Femur (tissue), 1 donor: ENCODE data around the gene MS4A4E.
"Not testable (repeated sequence)": the region's sequence is repeated elsewhere in the genome, so short reads cannot be mapped to it uniquely, and the experiment has no call there.

Experiments
- DNase-seq: peaks from one replicate; pipeline ENCODE4 v3.0.0-alpha.2; 2017

MS4A4E gene

GRCh38 chr11:60221181-60221580 lies 21.8 kb downstream of the MS4A4E start:
- DNase-seq, result no peak

GRCh38 chr11:60214386-60214785 lies 28.6 kb downstream of the MS4A4E start:
- DNase-seq, result no peak

DNA sequence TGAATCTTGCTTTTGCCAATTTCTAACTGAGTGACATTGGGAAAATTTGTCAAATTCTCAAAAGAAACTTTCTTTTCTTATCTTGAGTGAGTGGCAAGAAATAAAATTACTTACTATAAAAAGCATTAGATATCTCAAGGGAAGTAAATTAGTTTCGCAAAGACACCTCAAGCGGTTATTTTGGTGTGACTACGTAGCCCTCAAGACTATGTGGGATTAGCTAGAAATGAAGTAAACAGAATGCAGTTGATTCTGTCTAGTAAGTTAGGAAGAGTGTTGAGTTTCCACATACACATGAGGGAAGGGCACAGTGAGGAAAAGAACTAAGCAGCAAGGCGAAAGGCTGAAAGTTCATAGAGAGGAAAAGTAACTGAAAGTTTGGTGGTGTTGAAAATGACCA lies 31.7 kb downstream of the MS4A4E start:
- DNase-seq, result no peak

GRCh38 chr11:60209977-60210376 lies 33.0 kb downstream of the MS4A4E start:
- no peak for DNase-seq

GRCh38 chr11:60208951-60209350 lies 34.0 kb downstream of the MS4A4E start:
- DNase-seq, result no peak

DNA sequence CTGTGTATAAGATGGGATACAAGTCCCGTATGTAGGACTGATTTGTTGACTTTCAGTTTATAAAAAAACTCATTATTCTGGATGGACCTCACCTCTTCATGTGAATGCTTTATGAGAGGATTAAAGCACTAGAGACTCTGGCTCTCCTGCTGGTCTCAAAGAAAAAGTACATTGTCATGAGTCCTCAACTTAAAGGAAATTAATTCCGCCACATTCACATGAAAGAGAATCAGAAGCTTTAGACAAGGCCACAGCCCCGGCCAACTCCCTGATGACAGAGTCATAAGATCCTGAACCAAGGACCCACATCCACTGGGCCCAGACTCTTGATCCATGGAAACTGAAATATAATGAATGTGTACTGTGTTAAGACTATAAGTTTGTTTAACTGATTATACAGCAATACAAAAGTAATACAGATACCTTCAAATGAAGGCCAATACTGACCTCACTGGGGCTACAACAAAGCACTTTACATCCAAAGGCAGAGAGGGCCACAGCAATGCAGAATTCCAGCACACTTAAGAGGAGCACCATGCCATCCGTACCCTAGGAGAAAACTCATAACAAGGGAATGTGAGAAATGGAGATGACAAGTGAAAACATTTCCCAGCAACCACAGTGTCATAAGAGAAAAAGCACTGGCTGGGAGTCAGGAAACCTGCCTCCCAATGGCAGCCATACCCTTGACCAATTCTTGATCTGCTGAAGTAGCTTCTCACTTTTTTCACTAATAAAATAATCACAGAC lies 34.6 kb downstream of the MS4A4E start:
- no peak for DNase-seq

- DNase-seq, result no peak
Measured at GRCh38 chr11:60206616-60207015, 36.3 kb downstream of the MS4A4E start.

GRCh38 chr11:60204922-60205321 lies 38.0 kb downstream of the MS4A4E start:
- no peak for DNase-seq

GRCh38 chr11:60201334-60201733 lies 41.6 kb downstream of the MS4A4E start:
- DNase-seq, result not testable (repeated sequence)

GRCh38 chr11:60197442-60197841 lies 45.5 kb downstream of the MS4A4E start:
- DNase-seq, result no peak

DNA sequence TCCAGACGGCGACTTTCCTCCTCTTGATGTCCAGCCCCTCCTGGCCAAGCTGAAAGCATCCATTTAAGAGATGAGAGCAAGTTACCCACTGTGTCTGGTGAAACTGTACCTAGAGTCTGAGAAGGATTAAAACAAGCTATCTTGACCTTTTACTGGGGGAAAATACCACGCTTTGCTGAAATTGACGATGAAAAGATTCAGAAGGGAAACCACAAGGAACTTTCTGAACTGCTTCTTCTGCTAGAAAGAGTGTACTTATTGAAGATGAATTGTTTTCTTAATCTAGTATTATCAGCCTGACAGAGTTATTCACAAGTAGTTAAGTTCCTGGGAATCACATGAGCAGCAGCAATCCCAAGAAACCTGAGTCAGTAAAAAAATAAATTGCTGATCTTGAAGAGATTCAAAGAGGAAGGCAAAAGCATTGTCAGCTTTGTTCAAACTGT lies 47.0 kb downstream of the MS4A4E start:
- no peak for DNase-seq

- no peak for DNase-seq
Measured at GRCh38 chr11:60194511-60194910, 48.4 kb downstream of the MS4A4E start.

GRCh38 chr11:60193687-60194433 lies 49.1 kb downstream of the MS4A4E start:
- DNase-seq, result peak; percentile 32

DNA sequence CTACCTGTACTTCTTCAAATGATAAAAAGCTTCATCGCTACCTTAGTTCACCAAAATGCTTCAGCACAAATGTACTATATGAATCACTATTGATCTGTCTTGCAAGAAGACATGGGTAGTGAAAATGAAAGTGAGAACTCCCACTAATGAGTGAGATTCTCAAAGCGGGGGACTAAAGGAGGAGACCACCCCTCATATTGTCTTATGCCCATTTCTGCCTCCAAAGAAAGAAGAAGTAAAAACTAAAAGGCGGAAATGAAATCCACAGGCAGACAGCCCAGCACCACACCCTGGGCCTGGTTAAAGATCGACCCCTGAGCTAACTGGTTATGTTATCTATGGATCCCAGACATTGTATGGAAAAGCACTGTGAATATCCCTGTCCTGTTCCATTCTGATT lies 50.4 kb downstream of the MS4A4E start:
- DNase-seq, result not testable (repeated sequence)

DNA sequence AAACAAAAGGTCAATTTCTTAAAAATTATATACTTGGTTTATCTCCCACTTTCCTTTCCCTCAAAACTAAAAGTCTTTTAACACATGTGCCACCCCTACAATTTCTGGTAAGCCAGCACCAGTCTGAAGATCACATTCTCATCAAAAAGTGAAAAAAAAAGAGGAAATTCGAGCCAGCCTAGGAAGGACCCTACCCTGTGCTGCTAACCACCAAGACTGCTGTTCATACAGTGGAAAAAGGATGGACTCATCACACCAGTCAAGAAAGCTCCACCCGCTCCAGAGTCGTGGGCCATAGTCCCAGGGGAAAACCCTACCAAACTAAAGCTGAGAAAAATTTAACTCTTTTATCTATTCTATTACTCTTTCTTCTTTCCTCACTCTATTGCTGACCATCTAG lies 54.5 kb downstream of the MS4A4E start:
- DNase-seq, result not testable (repeated sequence)

DNA sequence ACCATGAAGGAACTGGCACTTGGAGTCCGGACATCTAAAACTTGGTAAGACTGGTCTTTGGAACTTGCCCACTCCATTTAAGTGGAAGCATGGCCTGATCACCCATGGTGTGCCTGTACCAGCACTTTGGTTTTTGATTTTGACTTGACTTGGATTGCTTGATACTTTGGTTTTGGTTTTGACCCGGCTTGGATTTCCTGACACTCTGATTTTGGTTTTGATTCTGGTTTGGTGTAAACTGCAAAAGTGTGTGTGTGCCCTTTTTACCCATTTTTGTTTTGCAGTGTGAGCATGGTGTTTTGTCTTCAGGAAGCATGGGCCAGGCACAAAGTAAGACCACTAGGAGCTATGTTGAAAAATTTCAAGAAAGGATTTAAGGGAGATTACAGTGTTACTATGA lies 56.8 kb downstream of the MS4A4E start:
- DNase-seq, result not testable (repeated sequence)

- DNase-seq, result not testable (repeated sequence)
Measured at GRCh38 chr11:60185512-60185827, 57.5 kb downstream of the MS4A4E start.

DNA sequence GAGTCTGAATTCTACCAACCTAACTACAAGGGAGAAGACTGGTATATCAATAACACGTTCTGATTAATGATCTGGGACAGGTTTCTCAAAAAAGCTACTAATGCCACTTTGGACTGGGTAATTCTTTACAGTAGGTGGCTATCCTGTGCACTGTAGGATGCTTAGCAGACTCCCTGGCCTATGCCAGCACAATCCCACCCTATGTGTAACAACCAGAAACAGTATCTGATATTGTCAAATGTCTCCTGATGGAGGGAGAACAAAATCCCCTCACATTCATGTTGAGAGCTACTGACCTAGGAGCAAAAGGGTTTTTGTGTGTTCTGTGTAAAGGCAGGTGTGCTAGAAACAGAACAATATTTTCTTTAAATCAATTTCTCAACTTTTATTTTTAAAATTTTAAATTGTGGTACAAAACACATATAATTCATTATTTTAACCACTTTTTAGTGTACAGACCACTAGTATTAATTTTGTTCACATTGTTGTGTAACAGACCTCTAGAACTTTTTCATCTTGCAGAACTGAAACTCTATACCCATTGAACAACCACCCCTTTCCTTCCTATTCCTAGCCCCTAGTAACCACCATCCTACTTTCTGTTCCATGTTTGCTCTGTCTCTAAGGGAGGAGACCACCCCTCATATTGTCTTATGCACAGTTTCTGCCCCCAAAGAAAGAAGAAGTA lies 58.0 kb downstream of the MS4A4E start:
- no peak for DNase-seq

DNA sequence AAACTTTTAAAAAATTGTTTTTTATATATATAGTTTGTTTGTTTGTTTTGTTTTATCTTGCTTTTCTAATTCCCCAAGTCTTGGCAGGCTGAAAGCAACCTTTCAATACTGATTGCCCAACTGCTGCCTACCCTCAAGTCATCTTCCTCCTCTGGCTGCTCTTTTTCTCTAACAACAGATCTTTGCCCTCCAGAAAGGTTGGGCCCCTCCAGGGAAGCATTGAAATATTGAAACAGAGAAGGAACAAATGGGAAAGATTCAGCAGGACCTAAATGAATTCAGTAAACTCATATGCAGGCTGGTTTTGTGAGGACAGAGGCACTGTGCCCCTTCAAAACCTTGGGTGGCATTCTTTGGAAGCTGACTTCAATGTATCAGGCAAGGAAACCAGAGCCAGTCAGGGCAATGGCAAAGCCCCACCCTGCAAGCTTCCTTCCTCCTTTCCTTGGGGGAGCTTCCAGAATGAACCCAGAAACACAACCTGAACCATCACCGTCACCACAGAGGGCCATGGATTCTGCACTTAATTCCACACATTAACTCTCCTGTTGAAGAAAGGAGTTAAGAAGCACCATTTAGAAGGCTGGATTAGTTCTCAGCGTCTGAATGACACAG lies 59.2 kb downstream of the MS4A4E start:
- DNase-seq, result no peak

DNA sequence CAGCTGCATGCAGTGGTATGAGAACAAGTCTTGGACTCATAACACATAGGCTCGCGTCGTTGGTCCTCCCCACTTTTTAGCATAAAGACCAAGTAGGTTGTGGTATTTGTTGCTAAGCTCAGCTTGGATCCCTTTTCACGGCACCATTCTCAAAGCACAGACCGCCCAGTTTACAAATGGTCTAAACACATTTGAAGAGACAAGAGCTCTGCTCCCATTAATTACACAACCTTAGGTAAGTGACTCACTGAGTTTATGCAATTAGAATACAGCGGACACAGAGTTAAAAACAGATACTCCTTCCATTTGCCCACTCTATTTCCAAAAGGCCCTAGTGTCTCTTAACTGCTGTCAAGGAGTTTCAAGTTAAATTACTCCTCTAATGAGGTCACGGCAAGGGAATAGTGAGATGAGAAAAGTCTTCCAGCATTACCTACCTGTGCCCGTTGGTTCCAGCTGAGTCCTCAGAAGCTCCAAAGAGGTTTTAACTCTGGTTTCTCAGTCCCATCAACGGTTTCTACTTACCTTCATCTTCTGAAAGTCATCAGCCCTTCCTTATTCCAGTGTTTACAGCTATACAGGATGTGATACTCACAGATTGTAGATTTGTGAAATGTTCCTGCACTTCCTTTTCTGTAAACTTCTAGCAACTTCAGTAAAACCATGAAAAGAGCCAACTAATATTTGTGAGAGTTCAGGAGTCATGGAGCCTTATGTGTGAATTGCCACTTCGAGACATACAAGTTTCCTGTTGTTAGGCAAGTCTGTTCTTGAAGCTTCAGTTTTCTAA lies 60.2 kb downstream of the MS4A4E start, which contains the start of gene MS4A6A:
TSS of gene MS4A6A (minus strand) at position 543 of the 790 bp plus-strand sequence. CDS start 1,356 bp downstream, outside the sequence.
- no peak for DNase-seq

DNA sequence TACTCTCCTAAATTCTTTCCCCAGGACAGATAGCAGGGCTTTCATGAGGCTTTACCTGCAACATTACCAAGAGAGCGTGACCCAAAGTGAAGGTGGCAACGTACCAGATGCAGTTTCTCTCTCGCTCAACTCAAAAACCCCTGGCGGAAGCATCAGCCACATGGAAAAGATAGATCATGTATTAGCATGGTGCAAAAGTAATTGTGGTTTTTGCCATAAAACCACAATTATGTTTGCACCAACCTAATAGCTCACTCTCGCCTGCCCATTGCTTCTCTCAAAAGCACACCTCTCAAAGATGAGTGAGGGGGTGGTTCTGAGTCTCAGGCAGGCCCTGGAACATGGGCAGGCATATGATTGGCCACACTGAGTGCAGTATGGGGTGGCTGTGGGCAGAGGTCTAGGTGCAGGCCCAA lies 67.1 kb downstream of the MS4A4E start:
- no peak for DNase-seq

GRCh38 chr11:60172011-60172410 lies 70.9 kb downstream of the MS4A4E start:
- DNase-seq, result no peak
